Stimulated activated CD4-positive, alpha-beta T cell treated with anti-CD3 and anti-CD28 coated beads, Interleukin-4, amount 100 ng/mL, for 4 hours (primary cell): ENCODE results near the gene PHTF1.
A peak's percentile ranks its signal among the peaks of the same experiment; 100 is the strongest.

Source experiments
- DNase-seq, 2 experiments: peaks; one replicate each; pipeline ENCODE4 v3.0.0-alpha.2; 2020

PHTF1 gene

DNA sequence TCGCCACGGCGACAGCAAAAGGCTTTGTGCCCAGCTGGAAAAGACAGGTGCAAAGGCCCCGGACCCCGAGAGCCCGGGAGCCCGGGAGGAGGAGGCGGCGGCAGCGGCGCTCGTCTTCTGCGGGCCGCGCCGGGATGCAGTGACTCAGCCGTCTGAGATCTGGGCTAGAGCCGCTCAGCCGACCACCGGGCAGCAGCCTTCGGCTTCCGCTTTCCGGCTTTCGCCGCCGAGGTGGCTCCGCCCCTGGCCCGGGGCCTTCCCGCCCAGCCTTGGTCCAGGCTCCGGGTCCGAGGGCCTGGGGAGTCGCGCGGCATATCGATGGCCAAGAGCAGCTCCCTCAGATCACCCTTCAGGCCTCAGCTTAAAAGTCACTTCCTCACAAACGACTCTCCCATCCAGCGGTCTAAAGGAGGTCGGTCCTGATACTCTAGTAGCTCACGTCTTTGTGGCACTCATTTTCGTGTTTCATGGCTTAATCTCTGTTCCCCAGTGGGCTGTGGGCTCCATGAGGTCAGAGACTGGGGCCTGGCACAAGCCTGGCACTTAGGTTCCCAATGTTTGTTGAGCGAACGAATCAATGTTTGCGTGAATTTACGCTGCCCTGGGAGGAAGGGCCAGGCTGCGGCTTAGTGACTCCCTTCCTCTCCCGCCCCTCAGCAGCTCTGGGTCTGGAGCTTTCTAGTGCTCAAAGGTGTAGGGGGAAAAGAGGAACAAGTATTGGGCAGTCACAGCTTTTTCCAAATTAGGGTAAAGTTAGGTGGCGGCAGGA lies at the start of gene PHTF1:
Gene PHTF1, minus strand, starts transcription at position 154 of the 769 bp plus-strand sequence. CDS start 783 bp downstream, outside the sequence.
- DNase-seq: peak; percentile 42 to 48

- no peak for DNase-seq
Observed at GRCh38 chr1:113808450-113809195, 49.3 kb upstream of the PHTF1 start.

DNA sequence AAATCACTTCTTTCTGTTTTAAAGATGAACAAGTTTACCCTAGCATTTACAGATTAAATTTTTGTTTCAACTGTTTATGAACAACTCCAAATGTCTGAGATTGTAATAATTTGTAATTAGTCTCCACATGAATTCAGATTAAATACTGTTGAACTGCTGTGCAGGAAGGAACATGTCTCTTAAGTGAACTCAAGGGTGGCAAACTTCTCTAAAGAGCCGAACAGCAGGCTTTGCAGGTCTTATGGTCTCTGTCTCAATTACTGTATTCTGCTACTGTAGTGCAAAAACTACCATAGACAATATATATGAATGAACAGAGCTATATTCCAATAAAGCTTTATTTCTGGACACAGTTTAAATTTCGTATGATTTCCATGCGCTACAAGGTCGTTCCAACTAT lies 46.4 kb upstream of the PHTF1 start:
- DNase-seq: no peak

- DNase-seq: no peak
Observed at GRCh38 chr1:113805256-113805531, 45.9 kb upstream of the PHTF1 start.

DNA sequence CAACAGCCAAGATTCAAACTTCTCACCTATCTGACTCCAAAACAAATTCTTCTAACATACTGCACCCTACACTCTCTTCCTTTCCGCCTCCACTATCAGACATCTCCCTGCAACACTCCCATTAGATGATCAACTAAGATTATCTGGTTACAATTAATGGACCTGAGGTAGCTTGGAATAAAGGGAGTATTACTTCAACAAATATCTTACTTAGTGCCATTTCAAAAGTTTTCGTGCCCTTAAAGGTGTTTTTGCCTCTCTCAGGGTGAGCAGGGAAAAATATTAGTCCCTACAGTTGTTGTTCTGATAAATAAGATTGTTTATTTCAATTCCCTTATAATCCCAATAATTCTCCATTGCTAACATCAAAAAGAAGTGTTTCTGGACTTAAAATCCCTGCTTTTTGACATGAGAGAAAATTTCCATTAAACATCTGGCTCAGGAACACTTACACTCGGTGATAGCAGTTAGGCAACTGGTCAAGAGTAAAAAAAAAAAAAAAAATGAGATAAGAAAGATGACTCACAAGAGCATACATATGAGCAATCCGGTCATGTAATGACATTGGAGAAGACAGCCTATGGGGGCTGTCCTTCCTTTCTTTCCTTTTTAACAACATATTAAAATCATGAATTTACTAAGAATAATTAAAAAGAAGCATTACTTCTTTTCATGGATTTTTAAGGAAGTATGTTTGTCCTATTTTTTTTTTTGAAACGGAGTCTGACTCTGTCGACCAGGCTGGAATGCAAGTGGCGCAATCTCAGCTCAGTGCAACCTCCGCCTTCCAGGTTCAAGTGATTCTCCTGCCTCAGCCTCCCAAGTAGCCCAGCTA lies 45.4 kb upstream of the PHTF1 start:
- no peak for DNase-seq

GRCh38 chr1:113802367-113803007 lies 43.2 kb upstream of the PHTF1 start:
- DNase-seq: no peak

- DNase-seq: no peak
Observed at GRCh38 chr1:113800487-113800886, 41.2 kb upstream of the PHTF1 start.

DNA sequence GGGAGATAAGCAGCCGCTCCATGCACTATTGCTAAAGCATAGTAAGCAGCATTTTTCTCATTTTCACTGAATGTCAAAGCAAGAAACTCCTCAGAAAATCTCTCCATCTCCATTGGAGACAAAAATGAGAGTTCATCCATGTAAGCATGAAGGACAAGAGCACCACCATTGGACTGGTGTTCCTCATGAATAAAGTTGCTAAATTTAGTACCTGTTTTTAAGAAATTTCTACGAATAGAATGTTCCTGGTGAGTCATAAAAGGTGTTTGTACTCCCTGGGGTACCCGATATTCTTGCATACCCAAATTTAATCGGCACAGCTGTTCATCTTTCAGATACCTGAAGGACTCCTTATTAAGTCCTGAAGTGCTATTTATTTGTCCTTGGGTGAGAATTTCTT lies 38.2 kb upstream of the PHTF1 start:
- no peak for DNase-seq

DNA sequence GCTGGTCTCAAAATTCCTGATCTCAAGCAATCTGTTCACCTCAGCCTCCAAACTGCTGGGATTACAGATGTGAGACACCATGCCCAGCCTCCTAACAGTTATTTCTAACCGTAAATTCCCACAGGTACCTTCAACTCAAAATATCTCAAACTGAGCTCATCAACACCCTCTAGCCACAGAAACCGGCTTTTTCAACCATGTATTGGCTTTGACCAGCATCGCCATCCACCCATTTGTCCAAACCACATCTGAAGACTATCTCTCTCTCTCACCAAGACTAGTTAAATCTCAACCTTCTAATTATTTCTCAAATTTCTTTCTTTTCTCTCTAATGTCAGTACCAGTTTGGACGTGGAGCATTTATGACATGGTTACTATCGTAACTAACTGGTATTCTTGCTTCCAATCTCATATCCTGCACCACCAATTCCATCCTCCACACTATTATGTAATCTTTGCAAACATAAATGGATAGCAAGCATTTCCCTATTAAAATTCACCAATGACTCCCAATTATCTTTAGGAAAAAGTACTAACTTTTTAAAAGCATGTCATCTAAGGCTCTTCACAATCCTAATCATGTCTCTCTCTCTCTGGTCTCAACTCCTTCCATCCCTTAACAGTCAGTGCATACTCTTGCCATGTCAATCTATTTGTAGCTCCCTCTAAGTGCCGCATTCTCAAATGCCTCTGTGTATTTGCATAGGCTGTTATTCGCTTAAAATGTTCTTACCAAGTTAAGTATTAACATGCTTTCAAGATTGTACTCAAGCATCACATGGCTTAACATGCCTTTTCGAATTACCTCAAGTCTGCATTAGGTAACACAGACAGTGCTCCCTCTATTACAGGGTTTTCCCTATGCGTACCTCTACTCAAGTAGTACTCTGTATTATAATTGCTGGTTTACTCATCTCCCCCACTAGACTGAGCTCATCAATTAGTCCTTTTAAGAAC lies 34.9 kb upstream of the PHTF1 start:
- DNase-seq: no peak

GRCh38 chr1:113792986-113793385 lies 33.7 kb upstream of the PHTF1 start:
- no peak for DNase-seq

- DNase-seq: no peak
Observed at GRCh38 chr1:113792471-113792870, 33.2 kb upstream of the PHTF1 start.

DNA sequence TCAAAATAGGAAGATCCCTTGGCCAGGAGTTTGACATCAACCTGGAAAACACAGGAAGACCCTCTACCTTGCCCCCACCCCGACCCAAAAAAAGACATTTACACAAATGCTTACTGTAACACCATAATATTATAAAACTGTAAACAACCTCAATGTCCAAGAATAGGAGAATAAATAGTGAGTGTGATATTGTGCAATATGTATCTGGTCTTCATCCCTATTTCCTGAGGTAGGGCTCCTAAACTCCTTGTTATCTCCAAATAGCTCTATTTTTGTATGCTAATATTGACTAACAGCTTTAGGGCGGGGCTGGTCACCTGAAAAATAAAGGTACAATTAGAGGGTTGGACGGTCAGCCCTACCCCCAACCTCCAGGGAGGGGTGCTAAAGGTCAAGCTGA lies 29.5 kb upstream of the PHTF1 start:
- DNase-seq: no peak

- DNase-seq: no peak
Observed at GRCh38 chr1:113787663-113788062, 28.4 kb upstream of the PHTF1 start.

- no peak for DNase-seq
Observed at GRCh38 chr1:113786069-113786468, 26.8 kb upstream of the PHTF1 start.

GRCh38 chr1:113784104-113784779 lies 25.0 kb upstream of the PHTF1 start:
- DNase-seq: peak in 1 of 2 experiments; percentile 7

GRCh38 chr1:113783254-113784103 lies 24.2 kb upstream of the PHTF1 start:
- peak in 1 of 2 experiments; percentile 31 for DNase-seq

DNA sequence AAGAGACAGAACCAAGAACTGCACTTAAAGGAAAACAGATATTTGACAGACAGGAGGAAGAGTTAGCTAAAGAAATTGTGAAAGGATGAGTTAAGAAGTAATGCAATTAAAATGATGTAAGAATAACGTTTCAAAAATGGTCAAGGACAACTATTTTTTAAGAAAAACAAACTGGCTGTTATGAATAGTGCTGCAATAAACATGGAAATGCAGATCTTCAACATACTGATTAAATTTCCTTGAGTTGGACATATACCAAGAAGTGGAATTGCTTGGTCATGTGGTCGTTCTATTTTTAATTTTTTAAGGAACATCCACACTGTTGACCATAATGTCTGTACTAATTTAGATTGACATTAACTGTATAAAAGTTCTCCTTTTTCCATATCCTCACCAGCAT lies 23.1 kb upstream of the PHTF1 start:
- no peak for DNase-seq

DNA sequence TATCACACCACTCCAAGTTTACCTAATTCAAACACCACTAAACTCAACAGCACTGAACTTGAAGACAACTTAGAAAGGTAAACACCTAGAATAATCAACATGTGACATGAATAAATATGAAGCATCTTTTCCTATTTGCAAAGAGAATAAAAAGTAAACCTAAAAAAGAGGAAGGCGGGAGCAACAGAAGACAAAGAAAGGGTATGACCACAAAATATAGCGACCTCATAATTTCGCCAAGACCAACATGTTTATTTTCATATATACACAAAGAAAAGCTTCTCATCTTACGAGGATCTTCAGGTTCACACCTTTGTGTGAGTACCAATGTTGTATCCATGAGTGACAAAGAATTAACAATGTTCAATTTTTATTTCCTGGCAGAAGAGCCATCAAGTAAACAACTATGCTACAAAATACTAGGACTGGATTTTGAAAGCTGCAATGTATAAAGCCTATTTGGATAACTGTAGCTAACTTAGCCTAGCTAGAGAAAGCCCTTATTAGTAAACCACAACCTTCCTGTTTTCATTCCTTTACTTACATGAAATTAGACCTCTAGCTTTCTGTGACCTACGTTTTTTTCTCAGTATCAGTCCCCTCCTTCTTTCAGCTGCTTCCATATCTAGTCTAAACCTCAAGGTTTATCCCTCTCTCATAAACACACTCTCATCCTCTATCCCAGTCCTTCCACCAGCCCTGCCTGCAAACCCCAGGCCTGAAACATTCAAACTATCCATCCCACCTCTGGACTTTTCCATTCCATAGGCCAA lies 21.3 kb upstream of the PHTF1 start:
- DNase-seq: no peak

DNA sequence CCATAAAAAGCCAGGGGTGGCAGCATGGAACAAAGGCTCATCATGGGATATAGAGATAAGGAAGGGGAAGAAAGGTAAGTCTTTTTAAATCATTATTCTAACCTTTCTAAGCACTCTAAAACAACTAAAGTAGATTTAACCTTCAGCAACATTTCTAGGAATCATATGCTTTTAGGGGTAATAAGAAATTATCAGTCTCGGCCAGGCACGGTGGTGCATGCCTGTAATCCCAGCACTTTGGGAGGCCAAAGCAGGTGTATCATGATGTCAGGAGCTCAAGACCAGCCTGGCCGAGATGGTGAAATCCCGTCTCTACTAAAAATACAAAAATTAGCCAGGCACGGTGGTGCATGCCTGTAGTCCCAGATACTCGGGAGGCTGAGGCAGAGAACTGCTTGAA lies 20.3 kb upstream of the PHTF1 start:
- DNase-seq: no peak

- DNase-seq: no peak
Observed at GRCh38 chr1:113777561-113777960, 18.3 kb upstream of the PHTF1 start.
